Spleen (tissue), 11 donors: Measurements from ENCODE around the gene PDK4. TPM values are rescaled to one million over a fixed set of nuclear protein-coding genes. Genes with fewer than 3 reads are reported as not detected.
"Not testable (repeated sequence)": the region's sequence is repeated elsewhere in the genome, so short reads cannot be mapped to it uniquely, and the experiment has no call there.

Experiments
- DNase-seq: peaks from one replicate; pipeline ENCODE4 v3.0.0-alpha.2; 2020
- H3K27ac ChIP-seq, 8 donors: fragments of 200-600 bp; sonication (generic) in 7 of 8; 1 replicate in 4 of 8; 2 replicates in 4 of 8; pipeline versions ENCODE4 v1.5.0 to v1.8.0; 2016 to 2021; ENCODE audit warnings: inconsistent platforms in 4 of 8, mild to moderate bottlenecking in 4 of 8, moderate library complexity in 1 of 8
- H3K27me3 ChIP-seq, 7 donors: fragments of 200-600 bp; sonication (generic) in 6 of 7; replicated peaks in 1 of 7; 1 replicate in 4 of 7; 2 replicates in 3 of 7; pipeline versions ENCODE4 v1.5.0 to v1.8.0; 2016 to 2021; ENCODE audit warnings: inconsistent platforms in 3 of 7, mild to moderate bottlenecking in 1 of 7
- H3K36me3 ChIP-seq, 6 donors: fragments of 200-600 bp; sonication (generic) in 5 of 6; 1 replicate in 4 of 6; 2 replicates in 2 of 6; pipeline versions ENCODE4 v1.5.0 to v1.8.0; 2016 to 2021; ENCODE audit warnings: inconsistent platforms in 2 of 6
- H3K4me1 ChIP-seq, 6 donors: fragments of 200-600 bp; sonication (generic) in 5 of 6; 1 replicate in 3 of 6; 2 replicates in 3 of 6; pipeline versions ENCODE4 v1.5.0 to v1.8.0; 2016 to 2021; ENCODE audit warnings: inconsistent platforms in 3 of 6
- H3K4me3 ChIP-seq, 8 donors: fragments of 200-600 bp; sonication (generic) in 7 of 8; 1 replicate in 4 of 8; 2 replicates in 4 of 8; pipeline versions ENCODE4 v1.5.0 to v1.8.0; 2016 to 2021; ENCODE audit warnings: inconsistent platforms in 4 of 8, mild to moderate bottlenecking in 4 of 8, moderate library complexity in 2 of 8
- H3K9me3 ChIP-seq, 8 donors: fragments of 200-600 bp; sonication (generic) in 7 of 8; 1 replicate in 4 of 8; 2 replicates in 4 of 8; pipeline versions ENCODE4 v1.5.0 to v1.8.0; 2016 to 2021; ENCODE audit warnings: inconsistent platforms in 4 of 8
- CTCF ChIP-seq, 11 experiments: fragments of 200-600 bp in 7 of 11; fragments of 450-650 bp in 4 of 11; sonication (generic) in 4 of 11; IDR thresholded peaks in 8 of 11; conservative IDR thresholded peaks in 3 of 11; 1 replicate in 7 of 11; 2 replicates in 4 of 11; pipeline versions ENCODE4 v1.4.0 to v1.8.0; 2016 to 2021; ENCODE audit warnings: antibody characterized with exemption in 11 of 11, inconsistent platforms in 4 of 11, mild to moderate bottlenecking in 1 of 11
- POLR2A ChIP-seq, 3 donors: fragments of 450-650 bp; IDR thresholded peaks; one replicate each; pipeline ENCODE4 v1.5.1; 2017; ENCODE audit warnings: antibody characterized with exemption in 3 of 3, mild to moderate bottlenecking in 1 of 3
- POLR2AphosphoS5 ChIP-seq, 3 donors: sonication (generic); formaldehyde crosslinking; IDR thresholded peaks; one replicate each; pipeline ENCODE4 v1.5.1; 2017; ENCODE audit warnings: antibody characterized with exemption in 3 of 3
- WGBS, 5 donors: extraction: QIAGEN DNeasy Blood & Tissue Kit in 3 of 5; methylation state at CpG; one replicate each; pipeline versions ENCODE4 v1.1.5 to v1.1.7; 2013 to 2018; 5-methylcytosine and 5-hydroxymethylcytosine counted together
- intact Hi-C: fragments of 100-400 bp; cut with DNase I; formaldehyde crosslinking; loops from one replicate; pipeline ENCODE4 v1.15.0; 2023; ENCODE audit warnings: low total_unique reads
- polyA plus RNA-seq, 3 donors: library from polyadenylated mRNA; stranded (reverse); fragments of 200-250 nt; gene quantifications; one replicate each; pipeline ENCODE4 v1.2.1, GENCODE V29; 2013
- total RNA-seq, 7 donors: library from RNA; depleted of rRNA in 3 of 7; stranded (reverse); fragments of >200 nt in 3 of 7; fragmentation: NEBNext Ultra II Directional in 4 of 7; extraction: Animal tissue kit (Norgen Biotek cat#: 25700) in 4 of 7; gene quantifications; one replicate each; pipeline versions ENCODE4 v1.1.0 to v1.2.1, GENCODE V29; 2016 to 2021
- donor health status: healthy with polysubstance abuse.
- donor health status: DM: no; HTN: no; CAD: no; lungs with moderate emphysema.
- donor health status: DM: no; HTN: no; CAD: no.
- donor health status: Bipolar disorder and iron deficiency.
- donor health status: healthy.
- donor health status: DM: no; HTN: no; CAD: no.
- donor health status: DM: yes; HTN: yes; CAD: no.

PDK4 gene
- total and polyA plus RNA-seq, 10 donors: 21.1 to 1,055 (median 167) TPM

- H3K27ac ChIP-seq: peak overlapping the region in 4 of 8 donors; percentile 29 to 61 (median 48)
- peak in 1 of 3 donors; percentile 42 for TF ChIP-seq POLR2AphosphoS5 (IDR thresholded peaks at IDR 0.05)
- no peak for TF ChIP-seq POLR2A (IDR thresholded peaks at IDR 0.05)
- no peak overlapping the region for H3K4me3 ChIP-seq
- no peak for DNase-seq
- H3K9me3 ChIP-seq: no peaks in the 10 kb centered on the region
- H3K27me3 ChIP-seq: no peaks in the 10 kb centered on the region
- no peaks in the 10 kb centered on the region for H3K36me3 ChIP-seq
- peaks cover 0 to 19% (median 2%) of the 10 kb centered on the region in 6 donors for H3K4me1 ChIP-seq
- WGBS, 5 donors: 64 to 85% (median 71%) methylated on average over 2 of the region's 2 CpGs
- intact Hi-C loops: no loop called here
Observed at GRCh38 chr7:95553939-95554338, 42.4 kb downstream of the PDK4 start.

- H3K4me3 ChIP-seq, DNase-seq, H3K9me3 ChIP-seq, H3K27me3 ChIP-seq, intact Hi-C loops, H3K36me3 ChIP-seq: not testable (repeated sequence)
- peaks cover 0 to 19% (median 2%) of the 10 kb centered on the region in 6 donors for H3K4me1 ChIP-seq
- WGBS, 5 donors: 73 to 96% (median 75%) methylated on average over 16 to 45 of the region's 45 CpGs
- H3K27ac ChIP-seq: peak overlapping the region in 1 of 8 donors; percentile 85
Observed at GRCh38 chr7:95552010-95552926, 44.0 kb downstream of the PDK4 start.

- 63 to 80% (median 68%) methylated on average over 4 of the region's 4 CpGs for WGBS, 5 donors
- Histone ChIP-seq H3K27me3 (no peaks in the 10 kb centered on the region), H3K27ac (peak overlapping the region in 7 of 8 donors; percentile 27 to 85 (median 79)), H3K36me3 (no peaks in the 10 kb centered on the region), H3K9me3 (no peaks in the 10 kb centered on the region), H3K4me3 (no peak overlapping the region), H3K4me1 (peaks cover 0 to 32% (median 12%) of the 10 kb centered on the region in 6 donors)
- intact Hi-C loops: no loop called here
- DNase-seq: no peak
- TF ChIP-seq CTCF (IDR thresholded peaks at IDR 0.05 in 8 of 11, conservative IDR thresholded peaks at IDR 0.05 in 3 of 11) (no peak), POLR2AphosphoS5 (IDR thresholded peaks at IDR 0.05) (no peak), POLR2A (IDR thresholded peaks at IDR 0.05) (no peak)
Observed at GRCh38 chr7:95550546-95550945, 45.8 kb downstream of the PDK4 start.

GRCh38 chr7:95549818-95550529 is 46.3 kb downstream of the PDK4 start:
- Histone ChIP-seq H3K27me3 (no peaks in the 10 kb centered on the region), H3K9me3 (no peaks in the 10 kb centered on the region), H3K4me1 (peaks cover 0 to 38% (median 16%) of the 10 kb centered on the region in 6 donors), H3K27ac (peak overlapping the region; percentile 9 to 85 (median 74)), H3K36me3 (no peaks in the 10 kb centered on the region), H3K4me3 (no peak overlapping the region)
- TF ChIP-seq POLR2A (IDR thresholded peaks at IDR 0.05) (peak in 1 of 3 donors; percentile 18), POLR2AphosphoS5 (IDR thresholded peaks at IDR 0.05) (peak in 1 of 3 donors; percentile 93), CTCF (IDR thresholded peaks at IDR 0.05 in 8 of 11, conservative IDR thresholded peaks at IDR 0.05 in 3 of 11) (no peak)
- intact Hi-C loops: loop anchor here (10.0 kb wide), 1 partner anchor 45 kb away; the partner anchor contains the start of gene PDK4
- DNase-seq: no peak
- WGBS, 5 donors: 44 to 63% (median 59%) methylated on average over 6 of the region's 6 CpGs
